Measurements from ENCODE around the gene AP3M1.

The AP3M1 gene

DNA sequence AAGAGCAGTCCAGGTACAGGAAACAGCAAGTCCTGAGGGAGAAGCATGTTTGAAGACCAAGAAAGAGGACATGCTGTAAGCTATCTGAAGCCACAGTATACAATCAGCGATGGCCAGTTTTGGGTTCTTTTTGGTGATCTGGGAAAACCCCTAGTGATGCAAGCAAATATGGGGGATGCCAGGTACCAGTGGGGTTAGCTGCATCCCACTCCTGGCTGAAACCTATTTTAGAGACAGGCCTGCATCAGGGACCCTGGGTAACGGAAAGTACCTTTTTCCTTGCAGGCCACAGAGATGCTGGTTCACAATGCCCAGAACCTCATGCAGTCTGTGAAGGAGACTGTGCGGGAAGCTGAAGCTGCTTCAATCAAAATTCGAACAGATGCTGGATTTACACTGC lies 32.9 kb downstream of the AP3M1 start:
- no peak for DNase-seq (ENCODE audit: extremely low read depth, low read depth)
- TF ChIP-seq, protein P1, sequence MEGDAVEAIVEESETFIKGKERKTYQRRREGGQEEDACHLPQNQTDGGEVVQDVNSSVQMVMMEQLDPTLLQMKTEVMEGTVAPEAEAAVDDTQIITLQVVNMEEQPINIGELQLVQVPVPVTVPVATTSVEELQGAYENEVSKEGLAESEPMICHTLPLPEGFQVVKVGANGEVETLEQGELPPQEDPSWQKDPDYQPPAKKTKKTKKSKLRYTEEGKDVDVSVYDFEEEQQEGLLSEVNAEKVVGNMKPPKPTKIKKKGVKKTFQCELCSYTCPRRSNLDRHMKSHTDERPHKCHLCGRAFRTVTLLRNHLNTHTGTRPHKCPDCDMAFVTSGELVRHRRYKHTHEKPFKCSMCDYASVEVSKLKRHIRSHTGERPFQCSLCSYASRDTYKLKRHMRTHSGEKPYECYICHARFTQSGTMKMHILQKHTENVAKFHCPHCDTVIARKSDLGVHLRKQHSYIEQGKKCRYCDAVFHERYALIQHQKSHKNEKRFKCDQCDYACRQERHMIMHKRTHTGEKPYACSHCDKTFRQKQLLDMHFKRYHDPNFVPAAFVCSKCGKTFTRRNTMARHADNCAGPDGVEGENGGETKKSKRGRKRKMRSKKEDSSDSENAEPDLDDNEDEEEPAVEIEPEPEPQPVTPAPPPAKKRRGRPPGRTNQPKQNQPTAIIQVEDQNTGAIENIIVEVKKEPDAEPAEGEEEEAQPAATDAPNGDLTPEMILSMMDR (IDR thresholded peaks at IDR 0.05; ENCODE audit: low read depth, low read length, missing control alignments) = no peak
- H3K4me3 ChIP-seq (replicated peaks; ENCODE audit: low read depth, low read length) = no peak overlapping the region

GRCh38 chr10:74114041-74114448 lies 36.6 kb downstream of the AP3M1 start:
- no peak for DNase-seq (ENCODE audit: extremely low read depth, low read depth)
- H3K4me3 ChIP-seq (replicated peaks; ENCODE audit: low read depth, low read length) = no peak overlapping the region
- TF ChIP-seq, protein P1 (IDR thresholded peaks at IDR 0.05; ENCODE audit: low read depth, low read length, missing control alignments) = no peak

DNA sequence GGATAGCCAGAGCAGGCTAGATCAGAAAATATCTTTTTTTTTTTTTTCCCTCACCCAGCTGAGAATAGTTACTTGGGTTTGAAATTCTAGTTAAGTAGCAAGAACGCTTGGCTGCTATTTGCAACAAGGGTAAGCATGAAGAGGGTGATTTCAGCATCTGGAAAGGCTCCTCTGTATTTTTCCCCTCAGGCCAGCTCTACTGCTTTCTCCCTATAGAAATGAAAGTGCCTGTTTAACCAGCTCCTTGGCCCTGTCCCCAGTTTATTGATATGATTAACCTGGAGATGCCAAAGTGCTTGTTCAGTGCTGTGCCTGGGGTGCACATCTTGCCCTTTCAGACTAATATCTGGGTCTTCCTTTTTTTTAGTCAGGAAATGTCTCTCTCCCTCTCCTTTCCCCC lies 37.1 kb downstream of the AP3M1 start:
- TF ChIP-seq, protein P1 (IDR thresholded peaks at IDR 0.05; ENCODE audit: low read depth, low read length, missing control alignments) = no peak
- no peak overlapping the region for H3K4me3 ChIP-seq (replicated peaks; ENCODE audit: low read depth, low read length)
- DNase-seq (ENCODE audit: extremely low read depth, low read depth) = no peak

DNA sequence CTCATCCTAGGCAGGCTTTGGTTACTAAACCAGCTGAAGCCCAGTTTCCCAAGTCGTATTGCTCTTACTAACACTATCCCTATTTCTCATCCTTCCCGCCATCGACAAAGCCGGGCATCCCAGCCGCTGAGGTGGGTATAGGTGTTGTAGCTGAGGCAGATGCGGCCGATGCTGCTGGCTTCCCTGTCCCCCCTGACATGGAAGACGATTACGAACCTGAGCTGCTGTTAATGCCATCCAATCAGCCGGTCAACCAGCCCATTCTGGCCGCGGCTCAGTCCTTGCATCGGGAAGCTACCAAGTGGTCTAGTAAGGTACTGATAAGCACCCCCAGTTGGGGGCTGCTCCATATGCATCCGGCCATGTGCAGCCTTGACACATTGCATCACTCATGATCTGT lies 38.8 kb downstream of the AP3M1 start:
- TF ChIP-seq, protein P1 (IDR thresholded peaks at IDR 0.05; ENCODE audit: low read depth, low read length, missing control alignments) = no peak
- no peak overlapping the region for H3K4me3 ChIP-seq (replicated peaks; ENCODE audit: low read depth, low read length)
- DNase-seq (ENCODE audit: extremely low read depth, low read depth) = no peak

- no peak for DNase-seq (ENCODE audit: extremely low read depth, low read depth)
These were observed 40.5 kb downstream of the AP3M1 start for GRCh38 chr10:74110120-74110519.

GRCh38 chr10:74109452-74109851 lies 41.2 kb downstream of the AP3M1 start:
- no peak overlapping the region for H3K4me3 ChIP-seq (replicated peaks; ENCODE audit: low read depth, low read length)
- TF ChIP-seq, protein P1 (IDR thresholded peaks at IDR 0.05; ENCODE audit: low read depth, low read length, missing control alignments) = no peak
- DNase-seq (ENCODE audit: extremely low read depth, low read depth) = no peak

More at GRCh38 chr10:74110120-74110519, 40.5 kb downstream of the AP3M1 start:
- TF ChIP-seq, protein P1 (IDR thresholded peaks at IDR 0.05; ENCODE audit: low read depth, low read length, missing control alignments) = no peak
- H3K4me3 ChIP-seq (replicated peaks; ENCODE audit: low read depth, low read length) = no peak overlapping the region

DNA sequence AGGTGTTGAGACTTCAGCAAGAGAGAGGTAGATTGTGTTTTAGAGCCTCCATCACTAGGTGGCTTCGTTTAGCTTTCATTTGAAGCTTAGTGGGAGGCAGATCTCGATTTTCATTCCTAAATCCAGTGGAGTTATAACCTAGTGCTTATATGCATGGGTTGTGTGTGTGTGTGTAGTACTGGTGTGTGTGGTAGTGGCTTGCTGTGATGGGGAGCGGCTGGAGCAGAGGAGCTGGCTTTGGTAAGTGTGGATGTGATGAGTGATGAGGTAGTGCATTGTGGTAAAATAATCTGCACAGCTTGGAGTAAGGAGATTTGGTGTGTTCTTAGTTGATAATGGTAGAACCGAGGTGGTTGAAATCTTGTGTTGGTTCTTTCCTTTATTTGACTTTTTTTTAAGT lies 43.2 kb downstream of the AP3M1 start:
- DNase-seq (ENCODE audit: extremely low read depth, low read depth) = no peak
- no peak overlapping the region for H3K4me3 ChIP-seq (replicated peaks; ENCODE audit: low read depth, low read length)
- TF ChIP-seq, protein P1 (IDR thresholded peaks at IDR 0.05; ENCODE audit: low read depth, low read length, missing control alignments) = no peak

Data from HFF-Myc (cell line).